Vagina (tissue), 2 donors: ENCODE measurements around the gene NLGN1. TPM values are rescaled to one million over a fixed set of nuclear protein-coding genes. Genes with fewer than 3 reads are reported as not detected.
A peak's percentile ranks its signal among the peaks of the same experiment; 100 is the strongest.

Experiments
- DNase-seq, 2 donors: peaks; one replicate each; pipeline ENCODE4 v3.0.0-alpha.2; 2017; ENCODE audit errors: extremely low spot score in 2 of 2
- H3K27ac ChIP-seq: fragments of 200-600 bp; sonication (generic); one replicate; pipeline ENCODE4 v1.5.1; 2019
- H3K27me3 ChIP-seq: fragments of 200-600 bp; sonication (generic); one replicate; pipeline ENCODE4 v1.5.1; 2019
- H3K36me3 ChIP-seq, 2 donors: fragments of 200-600 bp; sonication (generic); one replicate each; pipeline ENCODE4 v1.5.1; 2017 to 2019
- H3K4me1 ChIP-seq: fragments of 200-600 bp; sonication (generic); one replicate; pipeline ENCODE4 v1.5.1; 2019
- H3K4me3 ChIP-seq, 2 donors: fragments of 200-600 bp; sonication (generic); 1 replicate in 1 of 2; 2 replicates in 1 of 2; pipeline ENCODE4 v1.5.1; 2016 to 2019
- H3K9me3 ChIP-seq: fragments of 200-600 bp; sonication (generic); one replicate; pipeline ENCODE4 v1.5.1; 2019
- POLR2A ChIP-seq, 2 donors: fragments of 450-650 bp; IDR thresholded peaks; one replicate each; pipeline ENCODE4 v1.6.1; 2017; ENCODE audit warnings: antibody characterized with exemption in 2 of 2, mild to moderate bottlenecking in 2 of 2, moderate library complexity in 2 of 2
- POLR2AphosphoS5 ChIP-seq, 2 donors: sonication (generic); formaldehyde crosslinking; IDR thresholded peaks; one replicate each; pipeline ENCODE4 v1.9.0; 2017; ENCODE audit warnings: antibody characterized with exemption in 2 of 2, mild to moderate bottlenecking in 2 of 2, low read depth in 1 of 2; ENCODE audit not compliant: insufficient read depth in 1 of 2
- intact Hi-C: fragments of 100-400 bp; cut with DNase I; formaldehyde crosslinking; loops from one replicate; pipeline ENCODE4 v1.15.1; 2023
- total RNA-seq: library from RNA; depleted of rRNA; stranded (reverse); fragments of >200 nt; gene quantifications from one replicate; pipeline ENCODE4 v1.2.3, GENCODE V29; 2016
- TF ChIP-seq, protein P1 (sequence below), 3 experiments: fragments of 450-650 bp in 2 of 3; fragments of 200-600 bp in 1 of 3; sonication (generic) in 1 of 3; IDR thresholded peaks; one replicate each; pipeline ENCODE4 v1.5.1; 2017 to 2019; ENCODE audit warnings: antibody characterized with exemption in 3 of 3, mild to moderate bottlenecking in 2 of 3, moderate library complexity in 2 of 3

Gene NLGN1
- total RNA-seq, 1 donor from 2014 or later: 4.7 TPM

- H3K36me3 ChIP-seq: no peaks in the 10 kb centered on the region
- DNase-seq: no peak
- H3K4me3 ChIP-seq: peak overlapping the region; percentile 40 to 44
- no peak overlapping the region for H3K27ac ChIP-seq
- H3K9me3 ChIP-seq: no peaks in the 10 kb centered on the region
- intact Hi-C loops: no loop called here
- H3K27me3 ChIP-seq: no peaks in the 10 kb centered on the region
- TF ChIP-seq, protein P1, sequence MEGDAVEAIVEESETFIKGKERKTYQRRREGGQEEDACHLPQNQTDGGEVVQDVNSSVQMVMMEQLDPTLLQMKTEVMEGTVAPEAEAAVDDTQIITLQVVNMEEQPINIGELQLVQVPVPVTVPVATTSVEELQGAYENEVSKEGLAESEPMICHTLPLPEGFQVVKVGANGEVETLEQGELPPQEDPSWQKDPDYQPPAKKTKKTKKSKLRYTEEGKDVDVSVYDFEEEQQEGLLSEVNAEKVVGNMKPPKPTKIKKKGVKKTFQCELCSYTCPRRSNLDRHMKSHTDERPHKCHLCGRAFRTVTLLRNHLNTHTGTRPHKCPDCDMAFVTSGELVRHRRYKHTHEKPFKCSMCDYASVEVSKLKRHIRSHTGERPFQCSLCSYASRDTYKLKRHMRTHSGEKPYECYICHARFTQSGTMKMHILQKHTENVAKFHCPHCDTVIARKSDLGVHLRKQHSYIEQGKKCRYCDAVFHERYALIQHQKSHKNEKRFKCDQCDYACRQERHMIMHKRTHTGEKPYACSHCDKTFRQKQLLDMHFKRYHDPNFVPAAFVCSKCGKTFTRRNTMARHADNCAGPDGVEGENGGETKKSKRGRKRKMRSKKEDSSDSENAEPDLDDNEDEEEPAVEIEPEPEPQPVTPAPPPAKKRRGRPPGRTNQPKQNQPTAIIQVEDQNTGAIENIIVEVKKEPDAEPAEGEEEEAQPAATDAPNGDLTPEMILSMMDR (IDR thresholded peaks at IDR 0.05): peak in 1 of 3 experiments; percentile 34
- no peak for TF ChIP-seq POLR2AphosphoS5 (IDR thresholded peaks at IDR 0.05; ENCODE audit: insufficient read depth in 1 of 2, low read depth in 1 of 2)
- H3K4me1 ChIP-seq: peaks cover 5% of the 10 kb centered on the region
Measured at GRCh38 chr3:173584093-173584837, 186.7 kb downstream of the NLGN1 start.

- H3K4me3 ChIP-seq: peak overlapping the region; percentile 40 to 44
- H3K36me3 ChIP-seq: no peaks in the 10 kb centered on the region
- H3K9me3 ChIP-seq: no peaks in the 10 kb centered on the region
- no peaks in the 10 kb centered on the region for H3K27me3 ChIP-seq
- H3K27ac ChIP-seq: no peak overlapping the region
- DNase-seq: no peak
- TF ChIP-seq, protein P1 (IDR thresholded peaks at IDR 0.05): no peak
- TF ChIP-seq POLR2A (IDR thresholded peaks at IDR 0.05) (no peak), POLR2AphosphoS5 (IDR thresholded peaks at IDR 0.05; ENCODE audit: insufficient read depth in 1 of 2, low read depth in 1 of 2) (no peak)
- intact Hi-C loops: no loop called here
- peaks cover 5% of the 10 kb centered on the region for H3K4me1 ChIP-seq
Measured at GRCh38 chr3:173584838-173585831, 187.6 kb downstream of the NLGN1 start.

DNA sequence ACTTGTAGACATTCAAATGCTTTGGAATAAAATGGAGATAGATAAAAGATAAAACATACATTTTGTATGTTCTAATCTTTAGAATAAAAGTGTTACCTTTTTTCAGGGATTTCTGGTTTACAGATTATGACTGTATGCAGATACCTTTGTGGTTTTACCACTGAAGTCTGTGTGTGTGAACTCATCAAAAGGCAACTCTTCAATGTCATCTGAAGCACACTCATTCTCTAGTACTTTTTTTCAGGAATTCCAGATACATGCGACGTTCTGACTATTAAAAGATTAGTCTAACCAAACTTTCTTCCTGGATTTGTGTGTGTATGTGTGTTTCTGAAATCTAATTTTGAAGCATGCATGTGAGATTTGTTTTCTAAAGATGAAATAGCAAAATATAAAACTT, 188.6 kb downstream of the NLGN1 start:
- Histone ChIP-seq H3K36me3 (no peaks in the 10 kb centered on the region), H3K4me3 (no peak overlapping the region), H3K9me3 (no peaks in the 10 kb centered on the region), H3K27ac (no peak overlapping the region), H3K27me3 (no peaks in the 10 kb centered on the region), H3K4me1 (peaks cover 5% of the 10 kb centered on the region)
- TF ChIP-seq, protein P1 (IDR thresholded peaks at IDR 0.05): no peak
- TF ChIP-seq POLR2AphosphoS5 (IDR thresholded peaks at IDR 0.05; ENCODE audit: insufficient read depth in 1 of 2, low read depth in 1 of 2): no peak
- no peak for TF ChIP-seq POLR2A (IDR thresholded peaks at IDR 0.05)
- DNase-seq: no peak
- intact Hi-C loops: no loop called here

GRCh38 chr3:173587055-173587454, 189.5 kb downstream of the NLGN1 start:
- Histone ChIP-seq H3K4me3 (no peak overlapping the region), H3K36me3 (no peaks in the 10 kb centered on the region), H3K4me1 (peaks cover 5% of the 10 kb centered on the region), H3K27me3 (no peaks in the 10 kb centered on the region), H3K9me3 (no peaks in the 10 kb centered on the region), H3K27ac (no peak overlapping the region)
- intact Hi-C loops: no loop called here
- TF ChIP-seq POLR2A (IDR thresholded peaks at IDR 0.05) (no peak), POLR2AphosphoS5 (IDR thresholded peaks at IDR 0.05; ENCODE audit: insufficient read depth in 1 of 2, low read depth in 1 of 2) (no peak)
- TF ChIP-seq, protein P1 (IDR thresholded peaks at IDR 0.05): no peak
- DNase-seq: no peak
